Measurements from ENCODE around the gene ADCYAP1R1. TPM values are rescaled to one million over a fixed set of nuclear protein-coding genes. Genes with fewer than 3 reads are reported as not detected.

ADCYAP1R1 gene
- total RNA-seq, 1 experiment from 2014 or later = 8.9 TPM

GRCh38 chr7:31069860-31070555 is 17.9 kb downstream of the ADCYAP1R1 start:
- Histone ChIP-seq H3K18ac (ENCODE audit: insufficient read length, low read depth, low read length) (no peak overlapping the region), H2AFZ (ENCODE audit: low read length) (no peak overlapping the region), H2BK12ac (ENCODE audit: insufficient read length, low read depth, low read length) (no peak overlapping the region), H3K79me1 (ENCODE audit: insufficient read depth, low read depth, low read length, poor library complexity, severe bottlenecking) (no peaks in the 10 kb centered on the region), H2BK5ac (ENCODE audit: insufficient read length, low read length) (no peak overlapping the region), H3T11ph (ENCODE audit: low read length) (no peak overlapping the region), H4K5ac (ENCODE audit: insufficient read length, low read depth, low read length) (no peak overlapping the region), H2BK20ac (ENCODE audit: low read depth, low read length, poor library complexity, severe bottlenecking) (no peak overlapping the region), H4K20me1 (ENCODE audit: control insufficient read depth, insufficient read depth, insufficient read length) (no peaks in the 10 kb centered on the region), H3K4ac (ENCODE audit: low read depth, low read length) (no peak overlapping the region), H3K4me1 (ENCODE audit: insufficient read depth, low read length) (no peaks in the 10 kb centered on the region), H4K91ac (ENCODE audit: insufficient read length, low read depth, low read length) (no peak overlapping the region), H3K23ac (ENCODE audit: insufficient read length, low read depth, low read length) (no peak overlapping the region), H3K56ac (ENCODE audit: insufficient read length, low read depth, low read length) (no peak overlapping the region), H3K23me2 (ENCODE audit: insufficient read length, low read depth, low read length, poor library complexity, severe bottlenecking) (no peaks in the 10 kb centered on the region), H3K9me3 (ENCODE audit: control insufficient read depth, low read depth, low read length) (no peaks in the 10 kb centered on the region), H3K4me2 (ENCODE audit: insufficient read depth, insufficient read length, low read length) (no peak overlapping the region), H3K14ac (ENCODE audit: insufficient read depth, low read length) (no peak overlapping the region), H3K27ac (ENCODE audit: insufficient read length, low read depth, low read length) (no peak overlapping the region), H4K8ac (replicated peaks; ENCODE audit: insufficient read length, low read depth, low read length) (no peak overlapping the region), H2AK5ac (ENCODE audit: insufficient read length, low read length) (no peak overlapping the region), H3K27me3 (ENCODE audit: insufficient read depth, low read length) (no peaks in the 10 kb centered on the region), H3K9ac (ENCODE audit: extremely low read depth, insufficient read length, low read length) (no peak overlapping the region), H2BK15ac (ENCODE audit: low read depth, low read length) (no peak overlapping the region), H2BK120ac (ENCODE audit: low read depth, low read length, poor library complexity, severe bottlenecking) (no peak overlapping the region), H3K79me2 (ENCODE audit: insufficient read depth, low read length) (no peaks in the 10 kb centered on the region)
- Mint-ChIP-seq H3K4me1 (peaks cover 9 to 13% of the 10 kb centered on the region in 2 experiments), H3K9me3 (peaks cover 0 to 3% of the 10 kb centered on the region in 2 experiments; a peak in 1 of 5 replicates), H3K4me3 (no peak overlapping the region), H3K27me3 (ENCODE audit: low read depth) (peaks cover 1% of the 10 kb centered on the region), H3K36me3 (ENCODE audit: insufficient read depth in 1 of 3, low read depth in 3 of 3) (peaks cover 9 to 17% (median 10%) of the 10 kb centered on the region in 3 experiments; a peak in 6 of 7 replicates), H3K27ac (0 out of 7 replicates have a peak overlapping the region, but pooled peaks of 1 of the 3 experiments have one; percentile 68)
- no peak for TF ChIP-seq CTCF (conservative IDR thresholded peaks at IDR 0.05)
- no peak for DNase-seq
- no CpG with 5 or more reads among the region's 4 CpGs for WGBS (ENCODE audit: extremely low coverage, insufficient read length, low lambda C conversion rate)
